Endothelial cell of umbilical vein (primary cell): ENCODE results near the gene CEMP1.

Experiments
- CTCF ChIP-seq, 2 donors: IDR thresholded peaks; 1 replicate in 1 of 2; 2 replicates in 1 of 2; pipeline ENCODE4 v1.5.1; 2011; ENCODE audit warnings: low read length in 2 of 2, mild to moderate bottlenecking in 2 of 2, moderate library complexity in 2 of 2, control low read depth in 1 of 2, inconsistent platforms in 1 of 2, low read depth in 1 of 2; ENCODE audit not compliant: insufficient read depth in 1 of 2; ENCODE audit errors: extremely low read depth in 1 of 2
- EZH2 ChIP-seq: IDR thresholded peaks from 2 replicates; pipeline ENCODE4 v1.6.1; 2012; ENCODE audit warnings: borderline replicate concordance, low read depth, mild to moderate bottlenecking, moderate library complexity, low read length, inconsistent platforms; ENCODE audit not compliant: severe bottlenecking
- FOS ChIP-seq: IDR thresholded peaks from 2 replicates; pipeline ENCODE4 v1.6.1; 2011; ENCODE audit warnings: mild to moderate bottlenecking, low read length, moderate library complexity, borderline replicate concordance; ENCODE audit not compliant: insufficient read depth
- GATA2 ChIP-seq: IDR thresholded peaks from 2 replicates; pipeline ENCODE4 v1.7.0; 2011; ENCODE audit warnings: low read depth, mild to moderate bottlenecking, moderate library complexity, mixed read lengths, low read length; ENCODE audit not compliant: insufficient read length, insufficient read depth
- JUN ChIP-seq: IDR thresholded peaks from 2 replicates; pipeline ENCODE4 v1.6.1; 2011; ENCODE audit warnings: borderline replicate concordance, low read depth; ENCODE audit not compliant: insufficient read length, insufficient read depth
- MAX ChIP-seq: IDR thresholded peaks from 2 replicates; pipeline ENCODE4 v1.6.1; 2011; ENCODE audit not compliant: insufficient read depth, insufficient read length
- MYC ChIP-seq: IDR thresholded peaks from one replicate; pipeline ENCODE4 v1.6.1; 2011; ENCODE audit warnings: mild to moderate bottlenecking, low read depth, low read length
- POLR2A ChIP-seq: IDR thresholded peaks from 2 replicates; pipeline ENCODE4 v1.6.1; 2012; ENCODE audit warnings: low read depth, mild to moderate bottlenecking, control low read depth, low read length
- POLR2AphosphoS5 ChIP-seq: IDR thresholded peaks from 2 replicates; pipeline ENCODE4 v1.6.1; 2012; ENCODE audit warnings: low read depth, mild to moderate bottlenecking, control low read depth, low read length, moderate library complexity; ENCODE audit not compliant: insufficient read depth

GRCh38 chr16:2517954-2518605 is 13.1 kb downstream of the CEMP1 start:
- no peak for TF ChIP-seq POLR2A
- no peak for TF ChIP-seq CTCF (IDR thresholded peaks at IDR 0.05; ENCODE audit: extremely low read depth in 1 of 2, insufficient read depth in 1 of 2, low read depth in 1 of 2, low read length in 2 of 2)
- TF ChIP-seq EZH2 = no peak
- no peak for TF ChIP-seq POLR2AphosphoS5
- TF ChIP-seq JUN = no peak
- no peak for TF ChIP-seq MAX
- TF ChIP-seq MYC = no peak
- no peak for TF ChIP-seq GATA2
- TF ChIP-seq FOS = no peak
